Mesendoderm (in vitro differentiated cells): ENCODE data around the gene ARHGAP26.

Experiments used
- DNase-seq: peaks from one replicate; pipeline ENCODE4 v3.0.0; 2013
- H2AK5ac ChIP-seq: 2 replicates; pipeline ENCODE4 v1.6.1; 2013; ENCODE audit warnings: low read length, inconsistent platforms
- H2BK120ac ChIP-seq: 2 replicates; pipeline ENCODE4 v1.6.1; 2013; ENCODE audit warnings: low read depth, mild to moderate bottlenecking, low read length, moderate library complexity, mixed read lengths
- H2BK15ac ChIP-seq: replicated peaks from 2 replicates; pipeline ENCODE4 v1.6.1; 2013; ENCODE audit warnings: low read depth, mild to moderate bottlenecking, moderate library complexity
- H2BK5ac ChIP-seq: 2 replicates; pipeline ENCODE4 v1.6.1; 2013; ENCODE audit warnings: low read length, inconsistent platforms
- H3K18ac ChIP-seq: 2 replicates; pipeline ENCODE4 v1.6.1; 2013; ENCODE audit warnings: mild to moderate bottlenecking, low read length, mixed read lengths
- H3K23ac ChIP-seq: one replicate; pipeline ENCODE4 v1.6.1; 2013; ENCODE audit warnings: low read length
- H3K27ac ChIP-seq: 2 replicates; pipeline ENCODE4 v1.5.1; 2013; ENCODE audit warnings: low read depth, mild to moderate bottlenecking, inconsistent platforms, low read length, moderate library complexity
- H3K27me3 ChIP-seq: 2 replicates; pipeline ENCODE4 v1.6.1; 2013; ENCODE audit warnings: low read length, control low read depth, mild to moderate bottlenecking, inconsistent platforms; ENCODE audit not compliant: insufficient read depth, poor library complexity
- H3K36me3 ChIP-seq: 2 replicates; pipeline ENCODE4 v1.6.1; 2013; ENCODE audit warnings: low read length, inconsistent platforms; ENCODE audit not compliant: control insufficient read depth, insufficient read depth
- H3K4ac ChIP-seq: one replicate; pipeline ENCODE4 v1.6.1; 2013; ENCODE audit warnings: low read depth, mild to moderate bottlenecking, low read length, moderate library complexity
- H3K4me1 ChIP-seq: 2 replicates; pipeline ENCODE4 v1.6.1; 2013; ENCODE audit warnings: low read depth, low read length, inconsistent platforms; ENCODE audit not compliant: control insufficient read depth
- H3K4me2 ChIP-seq: 2 replicates; pipeline ENCODE4 v1.6.1; 2013; ENCODE audit warnings: low read length
- H3K4me3 ChIP-seq: 2 replicates; pipeline ENCODE4 v1.5.1; 2013; ENCODE audit warnings: mild to moderate bottlenecking, low read length
- H3K56ac ChIP-seq: one replicate; pipeline ENCODE4 v1.6.1; 2013; ENCODE audit warnings: low read length
- H3K79me1 ChIP-seq: 2 replicates; pipeline ENCODE4 v1.6.1; 2013; ENCODE audit warnings: low read length, inconsistent platforms
- H3K79me2 ChIP-seq: 2 replicates; pipeline ENCODE4 v1.6.1; 2013; ENCODE audit warnings: mild to moderate bottlenecking, low read length; ENCODE audit not compliant: control insufficient read depth, insufficient read depth
- H3K9ac ChIP-seq: 2 replicates; pipeline ENCODE4 v1.6.1; 2013; ENCODE audit warnings: low read length, inconsistent platforms
- H4K5ac ChIP-seq: one replicate; pipeline ENCODE4 v1.6.1; 2013; ENCODE audit warnings: low read length
- H4K8ac ChIP-seq: one replicate; pipeline ENCODE4 v1.6.1; 2013; ENCODE audit warnings: low read depth, mild to moderate bottlenecking, control low read depth, low read length, moderate library complexity
- WGBS: extraction: QIAGEN DNeasy Blood & Tissue Kit; methylation state at CpG from one replicate; pipeline ENCODE4 v1.1.7; 2013; ENCODE audit warnings: low lambda C conversion rate, missing lambda C conversion rate; ENCODE audit not compliant: insufficient coverage; ENCODE audit errors: extremely low coverage; 5-methylcytosine and 5-hydroxymethylcytosine counted together

Gene ARHGAP26

GRCh38 chr5:142823806-142824205, 53.6 kb downstream of the ARHGAP26 start:
- Histone ChIP-seq H3K4me3 (no peak overlapping the region), H3K27me3 (no peaks in the 10 kb centered on the region), H3K27ac (no peak overlapping the region), H3K79me1 (no peaks in the 10 kb centered on the region), H3K4ac (no peak overlapping the region), H2BK120ac (no peak overlapping the region), H2BK15ac (no peak overlapping the region), H3K23ac (no peak overlapping the region), H2BK5ac (no peak overlapping the region), H4K5ac (no peak overlapping the region), H3K56ac (no peak overlapping the region), H2AK5ac (no peak overlapping the region), H3K79me2 (no peaks in the 10 kb centered on the region), H3K18ac (no peak overlapping the region), H3K36me3 (no peaks in the 10 kb centered on the region), H3K4me1 (peaks cover 11% of the 10 kb centered on the region), H4K8ac (no peak overlapping the region), H3K9ac (no peak overlapping the region), H3K4me2 (no peak overlapping the region)
- no peak for DNase-seq
- no CpG with 5 or more reads among the region's 5 CpGs for WGBS

- Histone ChIP-seq H3K27ac (no peak overlapping the region), H3K4me2 (no peak overlapping the region), H2AK5ac (no peak overlapping the region), H3K4ac (no peak overlapping the region), H3K18ac (no peak overlapping the region), H2BK120ac (no peak overlapping the region), H3K4me1 (peaks cover 11% of the 10 kb centered on the region), H3K79me2 (no peaks in the 10 kb centered on the region), H2BK5ac (no peak overlapping the region), H3K23ac (no peak overlapping the region), H4K5ac (no peak overlapping the region), H4K8ac (no peak overlapping the region), H3K27me3 (no peaks in the 10 kb centered on the region), H3K56ac (no peak overlapping the region), H3K36me3 (no peaks in the 10 kb centered on the region), H3K9ac (no peak overlapping the region), H3K79me1 (no peaks in the 10 kb centered on the region), H3K4me3 (no peak overlapping the region), H2BK15ac (no peak overlapping the region)
- no CpG with 5 or more reads among the region's 2 CpGs for WGBS
- DNase-seq: no peak
Measured at GRCh38 chr5:142824391-142824790, 54.2 kb downstream of the ARHGAP26 start.

DNA sequence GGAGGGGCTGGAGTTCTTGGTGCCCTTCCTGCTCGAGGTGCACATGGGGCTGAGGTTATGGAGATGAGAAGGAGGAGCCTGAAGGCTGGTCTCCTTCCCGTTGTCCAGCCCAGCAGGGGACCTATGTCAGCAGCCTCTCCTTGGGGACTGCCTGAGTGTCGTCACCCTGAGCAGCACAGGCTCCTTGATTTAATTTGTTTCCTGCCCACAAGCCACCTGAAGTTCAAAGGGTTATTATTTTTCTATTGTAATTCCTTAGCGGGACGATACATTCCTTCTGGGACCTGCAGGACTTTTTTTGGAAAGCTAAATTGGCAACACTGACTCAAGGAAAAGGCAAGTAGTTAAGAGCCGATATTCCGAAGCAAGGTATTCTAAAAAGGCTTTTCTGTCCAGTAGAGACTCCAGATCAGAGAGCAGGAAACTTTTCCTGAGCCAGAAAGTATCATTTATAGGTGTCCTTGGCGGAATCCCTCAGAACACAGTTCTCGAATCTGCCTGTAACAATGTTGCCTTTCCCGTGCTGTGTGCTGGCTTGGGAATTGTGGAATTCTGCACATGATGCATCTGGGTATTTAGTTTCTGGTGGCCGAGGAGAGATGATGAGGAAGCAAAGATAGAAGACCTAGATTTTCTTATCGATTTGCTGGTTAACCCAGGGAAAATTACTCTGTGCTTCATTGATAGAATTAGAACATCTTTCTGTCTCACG, 55.4 kb downstream of the ARHGAP26 start:
- no peak overlapping the region for H3K4me2 ChIP-seq
- H3K56ac ChIP-seq: no peak overlapping the region
- H2BK120ac ChIP-seq: no peak overlapping the region
- H3K4ac ChIP-seq: no peak overlapping the region
- DNase-seq: no peak
- H2AK5ac ChIP-seq: no peak overlapping the region
- no peaks in the 10 kb centered on the region for H3K79me2 ChIP-seq
- H3K79me1 ChIP-seq: peaks cover 1% of the 10 kb centered on the region
- no peak overlapping the region for H3K27ac ChIP-seq
- no peak overlapping the region for H3K18ac ChIP-seq
- no peak overlapping the region for H3K9ac ChIP-seq
- no peak overlapping the region for H3K23ac ChIP-seq
- peaks cover 11% of the 10 kb centered on the region for H3K4me1 ChIP-seq
- no peaks in the 10 kb centered on the region for H3K27me3 ChIP-seq
- no peak overlapping the region for H4K5ac ChIP-seq
- H3K36me3 ChIP-seq: no peaks in the 10 kb centered on the region
- WGBS: no CpG with 5 or more reads among the region's 13 CpGs
- H4K8ac ChIP-seq: no peak overlapping the region
- H2BK5ac ChIP-seq: no peak overlapping the region
- no peak overlapping the region for H3K4me3 ChIP-seq
- H2BK15ac ChIP-seq: no peak overlapping the region

DNA sequence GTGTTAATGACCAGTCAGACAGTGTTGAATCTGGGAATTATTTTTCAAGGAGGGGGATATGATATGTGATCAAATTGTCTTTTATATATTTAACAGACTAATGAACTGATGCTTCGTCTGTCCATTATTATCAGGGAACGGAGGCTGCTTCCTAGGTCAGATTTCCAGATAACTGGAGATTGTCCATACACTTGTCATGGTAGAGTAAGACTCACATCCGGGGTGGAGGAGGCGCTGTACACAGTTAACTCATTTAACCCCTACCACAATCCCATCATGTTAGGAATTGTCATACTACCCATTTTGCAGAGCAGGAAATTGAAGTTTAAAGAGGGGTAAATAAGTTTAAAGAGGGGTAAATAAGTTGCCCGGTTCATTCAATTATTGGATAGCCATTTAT, 55.9 kb downstream of the ARHGAP26 start:
- no peak overlapping the region for H3K23ac ChIP-seq
- no peak for DNase-seq
- no peak overlapping the region for H3K4ac ChIP-seq
- H2AK5ac ChIP-seq: no peak overlapping the region
- H2BK15ac ChIP-seq: no peak overlapping the region
- no peak overlapping the region for H4K5ac ChIP-seq
- no peak overlapping the region for H2BK5ac ChIP-seq
- H2BK120ac ChIP-seq: no peak overlapping the region
- H3K4me1 ChIP-seq: peaks cover 11% of the 10 kb centered on the region
- WGBS: no CpG with 5 or more reads among the region's 5 CpGs
- H3K27me3 ChIP-seq: no peaks in the 10 kb centered on the region
- H3K27ac ChIP-seq: no peak overlapping the region
- no peak overlapping the region for H4K8ac ChIP-seq
- no peaks in the 10 kb centered on the region for H3K36me3 ChIP-seq
- H3K56ac ChIP-seq: no peak overlapping the region
- peaks cover 1% of the 10 kb centered on the region for H3K79me1 ChIP-seq
- H3K79me2 ChIP-seq: no peaks in the 10 kb centered on the region
- no peak overlapping the region for H3K4me3 ChIP-seq
- no peak overlapping the region for H3K18ac ChIP-seq
- H3K4me2 ChIP-seq: no peak overlapping the region
- H3K9ac ChIP-seq: no peak overlapping the region

GRCh38 chr5:142826741-142827492, 56.7 kb downstream of the ARHGAP26 start:
- Histone ChIP-seq H4K8ac (no peak overlapping the region), H3K4ac (no peak overlapping the region), H3K27ac (no peak overlapping the region), H3K79me2 (no peaks in the 10 kb centered on the region), H2BK15ac (no peak overlapping the region), H3K79me1 (peaks cover 1% of the 10 kb centered on the region), H2AK5ac (no peak overlapping the region), H3K9ac (no peak overlapping the region), H3K18ac (no peak overlapping the region), H2BK5ac (no peak overlapping the region), H3K4me1 (peaks cover 11% of the 10 kb centered on the region), H3K4me2 (no peak overlapping the region), H3K4me3 (no peak overlapping the region), H3K36me3 (no peaks in the 10 kb centered on the region), H3K27me3 (no peaks in the 10 kb centered on the region), H3K23ac (no peak overlapping the region), H3K56ac (no peak overlapping the region), H2BK120ac (no peak overlapping the region), H4K5ac (no peak overlapping the region)
- DNase-seq: no peak
- no CpG with 5 or more reads among the region's 3 CpGs for WGBS
